ENCODE data around the gene MARK1.
"Not testable (repeated sequence)": the region's sequence is repeated elsewhere in the genome, so short reads cannot be mapped to it uniquely, and the experiment has no call there.

- TF ChIP-seq, protein P1, sequence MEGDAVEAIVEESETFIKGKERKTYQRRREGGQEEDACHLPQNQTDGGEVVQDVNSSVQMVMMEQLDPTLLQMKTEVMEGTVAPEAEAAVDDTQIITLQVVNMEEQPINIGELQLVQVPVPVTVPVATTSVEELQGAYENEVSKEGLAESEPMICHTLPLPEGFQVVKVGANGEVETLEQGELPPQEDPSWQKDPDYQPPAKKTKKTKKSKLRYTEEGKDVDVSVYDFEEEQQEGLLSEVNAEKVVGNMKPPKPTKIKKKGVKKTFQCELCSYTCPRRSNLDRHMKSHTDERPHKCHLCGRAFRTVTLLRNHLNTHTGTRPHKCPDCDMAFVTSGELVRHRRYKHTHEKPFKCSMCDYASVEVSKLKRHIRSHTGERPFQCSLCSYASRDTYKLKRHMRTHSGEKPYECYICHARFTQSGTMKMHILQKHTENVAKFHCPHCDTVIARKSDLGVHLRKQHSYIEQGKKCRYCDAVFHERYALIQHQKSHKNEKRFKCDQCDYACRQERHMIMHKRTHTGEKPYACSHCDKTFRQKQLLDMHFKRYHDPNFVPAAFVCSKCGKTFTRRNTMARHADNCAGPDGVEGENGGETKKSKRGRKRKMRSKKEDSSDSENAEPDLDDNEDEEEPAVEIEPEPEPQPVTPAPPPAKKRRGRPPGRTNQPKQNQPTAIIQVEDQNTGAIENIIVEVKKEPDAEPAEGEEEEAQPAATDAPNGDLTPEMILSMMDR (IDR thresholded peaks at IDR 0.05; ENCODE audit: low read length) = not testable (repeated sequence)
- not testable (repeated sequence) for TF ChIP-seq EZH2 (optimal IDR thresholded peaks at IDR 0.05; ENCODE audit: low read depth, low read length); EZH2phosphoT487 (IDR thresholded peaks at IDR 0.05; ENCODE audit: low read length)
These were observed 83.2 kb downstream of the MARK1 start for GRCh38 chr1:220611100-220611499.
